Stimulated activated effector memory CD8-positive, alpha-beta T cell treated with anti-CD3 and anti-CD28 coated beads, Interleukin-12 subunit alpha, Interleukin-12 subunit beta, amount 100 ng/mL, for 72 hours (primary cell): Measurements from ENCODE around the gene FLT3.
"Not testable (repeated sequence)": the region's sequence is repeated elsewhere in the genome, so short reads cannot be mapped to it uniquely, and the experiment has no call there.

ENCODE experiments used
- ATAC-seq: fragments of 150-1000 bp; cut with Tn5 transposase; 2 replicates; pipeline ENCODE4 v1.10.0; 2021
- DNase-seq, 2 donors: peaks; one replicate each; pipeline ENCODE4 v3.0.0; 2021 to 2022; ENCODE audit warnings: low spot score in 2 of 2
- H3K27ac Mint-ChIP-seq: one replicate; pipeline ENCODE4 v1.8.0; 2022; ENCODE audit warnings: mild to moderate bottlenecking, mixed read lengths
- H3K36me3 Mint-ChIP-seq: one replicate; pipeline ENCODE4 v1.8.0; 2022; ENCODE audit warnings: mild to moderate bottlenecking, mixed read lengths
- H3K4me1 Mint-ChIP-seq: one replicate; pipeline ENCODE4 v1.8.0; 2022; ENCODE audit warnings: mixed read lengths
- H3K4me3 Mint-ChIP-seq: one replicate; pipeline ENCODE4 v1.8.0; 2022; ENCODE audit warnings: mild to moderate bottlenecking, mixed read lengths
- H3K9me3 Mint-ChIP-seq: one replicate; pipeline ENCODE4 v1.8.0; 2022; ENCODE audit warnings: mixed read lengths

The FLT3 gene

DNA sequence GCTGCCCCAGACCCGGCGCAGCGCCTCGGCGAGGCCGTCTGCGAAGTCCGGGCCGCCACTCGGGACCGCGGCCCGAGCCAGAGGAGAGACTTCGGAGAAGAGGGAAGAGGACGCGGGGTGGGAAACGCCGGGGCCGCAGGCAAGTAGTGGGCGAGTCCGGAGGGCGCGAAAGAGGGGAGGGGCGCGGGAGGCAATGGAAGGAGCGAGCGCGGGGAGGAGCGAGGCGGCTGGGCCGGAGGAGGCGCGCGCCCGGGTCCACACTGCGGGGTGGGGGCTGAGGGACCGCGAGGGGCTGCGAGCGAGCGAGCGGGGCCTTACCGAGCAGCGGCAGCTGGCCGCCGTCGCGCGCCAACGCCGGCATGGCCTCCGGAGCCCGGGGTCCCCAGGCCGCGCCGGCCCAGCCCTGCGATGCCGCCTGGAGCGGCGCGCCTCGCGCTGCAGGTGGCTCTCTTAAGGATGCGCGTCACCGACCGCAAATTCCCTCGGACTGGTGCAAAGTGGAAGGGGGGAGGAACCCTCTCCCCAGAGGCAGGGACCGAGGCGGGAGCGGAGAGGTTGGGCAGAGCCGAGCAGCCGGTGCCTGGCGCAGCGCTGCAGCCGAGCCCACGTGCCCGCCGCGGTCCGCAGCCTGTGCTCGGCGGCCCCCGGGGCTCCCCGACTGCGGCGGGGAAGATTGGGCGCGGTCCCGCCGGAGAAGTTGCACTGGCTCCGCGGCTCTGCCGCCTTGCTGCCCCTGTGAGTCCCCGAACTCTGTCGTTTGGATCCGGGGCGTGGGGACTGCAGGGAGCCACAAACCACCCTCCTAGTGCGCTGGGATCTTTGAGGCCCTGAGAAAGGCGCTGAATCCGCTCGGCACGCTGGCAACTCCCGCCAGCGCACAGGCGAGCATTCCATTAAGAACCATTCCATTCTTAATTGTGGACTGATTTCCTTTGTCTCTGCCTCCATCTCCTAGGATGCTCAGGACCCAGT is at the start of gene FLT3:
Gene FLT3, minus strand, starts transcription at position 427 of the 972 bp plus-strand sequence. Its CDS starts 66 bp downstream, at position 361.
- Mint-ChIP-seq H3K27ac (no peak within 1 kb of the TSS), H3K4me1 (no peaks in the 10 kb centered on the region), H3K36me3 (no peaks in the 10 kb centered on the region), H3K9me3 (no peaks in the 10 kb centered on the region), H3K4me3 (peak within 1 kb of the TSS; percentile 58)
- DNase-seq (peak; percentile 3 to 55), ATAC-seq (peak; percentile 71)

DNA sequence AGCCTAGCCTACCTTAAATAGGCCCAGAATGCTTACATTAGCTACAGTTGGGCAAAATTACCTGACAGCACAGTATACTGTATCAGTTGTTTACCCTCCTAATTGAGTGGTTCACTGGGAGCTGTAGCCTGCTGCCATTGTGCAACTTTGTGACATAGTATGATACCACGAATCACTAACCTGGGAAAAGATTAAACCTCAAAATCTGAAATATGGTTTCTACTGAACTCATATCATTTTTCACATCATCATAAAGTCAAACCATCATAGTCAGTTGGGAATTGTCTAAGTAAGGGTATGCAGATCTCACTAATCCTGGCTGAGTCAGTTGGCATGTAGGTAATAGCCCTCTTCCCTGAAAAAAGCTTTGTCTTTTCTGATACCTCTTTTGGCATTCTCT is 47.1 kb upstream of the FLT3 start:
- ATAC-seq (peak; percentile 67), DNase-seq (no peak)
- Mint-ChIP-seq H3K27ac (no peak overlapping the region), H3K4me3 (no peak overlapping the region), H3K9me3 (no peaks in the 10 kb centered on the region), H3K4me1 (peaks cover 43% of the 10 kb centered on the region), H3K36me3 (peaks cover 29% of the 10 kb centered on the region)

GRCh38 chr13:28145049-28145448 is 44.7 kb upstream of the FLT3 start:
- no peaks in the 10 kb centered on the region for H3K9me3 Mint-ChIP-seq
- DNase-seq (no peak), ATAC-seq (no peak)
- H3K4me1 Mint-ChIP-seq: peaks cover 50% of the 10 kb centered on the region
- no peak overlapping the region for H3K4me3 Mint-ChIP-seq
- no peak overlapping the region for H3K27ac Mint-ChIP-seq
- H3K36me3 Mint-ChIP-seq: peaks cover 29% of the 10 kb centered on the region

DNA sequence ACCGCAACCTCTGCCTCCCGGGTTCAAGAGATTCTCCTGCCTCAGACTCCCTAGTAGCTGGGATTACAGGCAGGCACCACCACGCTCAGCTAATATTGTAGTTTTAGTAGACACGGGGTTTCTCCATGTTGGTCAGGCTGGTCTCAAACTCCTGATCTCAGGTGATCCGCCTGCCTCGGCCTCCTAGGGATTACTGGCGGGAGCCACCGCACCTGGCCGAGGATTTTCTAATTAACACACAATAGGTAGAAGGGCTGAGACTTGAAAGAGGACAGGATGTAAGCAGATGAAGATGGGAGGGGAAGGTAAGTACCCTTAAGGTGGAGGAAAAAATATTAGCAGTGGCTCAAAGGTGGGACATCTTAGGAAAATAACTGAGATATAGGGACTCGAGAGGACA is 41.2 kb upstream of the FLT3 start:
- Mint-ChIP-seq H3K4me1 (peaks cover 46% of the 10 kb centered on the region), H3K4me3 (peak overlapping the region; percentile 12), H3K27ac (peak overlapping the region; percentile 21), H3K36me3 (peaks cover 44% of the 10 kb centered on the region)
- ATAC-seq, H3K9me3 Mint-ChIP-seq, DNase-seq: not testable (repeated sequence)

- no peak for ATAC-seq
- H3K27ac Mint-ChIP-seq: peak overlapping the region; percentile 97
- H3K36me3 Mint-ChIP-seq: peaks cover 37% of the 10 kb centered on the region
- peak overlapping the region; percentile 81 for H3K4me3 Mint-ChIP-seq
- peaks cover 52% of the 10 kb centered on the region for H3K4me1 Mint-ChIP-seq
- no peak for DNase-seq
- H3K9me3 Mint-ChIP-seq: no peaks in the 10 kb centered on the region
Measured at GRCh38 chr13:28140433-28141125, 40.2 kb upstream of the FLT3 start.

DNA sequence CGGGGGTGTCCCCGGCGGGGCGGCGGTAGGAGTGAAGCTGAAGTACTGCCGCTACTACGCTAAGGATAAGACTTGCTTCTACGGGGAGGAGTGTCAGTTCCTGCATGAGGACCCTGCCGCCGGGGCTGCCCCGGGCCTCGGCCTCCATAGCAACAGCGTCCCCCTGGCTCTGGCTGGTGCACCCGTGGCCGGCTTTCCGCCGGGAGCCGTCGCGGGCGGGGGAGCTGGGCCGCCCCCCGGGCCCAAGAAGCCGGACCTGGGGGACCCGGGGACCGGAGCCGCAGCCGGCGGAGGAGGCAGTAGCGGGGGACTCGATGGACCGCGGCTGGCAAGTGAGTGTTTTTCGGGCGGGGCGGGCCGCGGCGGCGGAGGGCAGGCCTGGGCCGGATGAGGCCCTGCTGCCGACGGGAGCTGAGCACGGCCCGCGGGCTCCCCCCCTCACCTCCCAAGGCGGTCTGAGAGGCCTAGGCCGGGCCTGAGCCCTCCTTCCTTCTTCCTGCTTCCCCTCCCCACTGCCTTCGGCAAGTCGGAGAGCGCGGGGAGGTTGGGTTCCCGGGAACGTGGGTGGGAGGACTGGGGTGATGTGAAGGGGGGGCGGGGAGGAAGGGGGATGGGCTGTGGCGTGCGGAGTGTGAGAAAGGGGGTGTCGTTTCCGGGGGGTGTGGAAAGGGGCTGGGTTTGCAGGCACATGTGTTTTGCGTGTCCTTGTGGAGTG is 38.5 kb upstream of the FLT3 start:
- H3K27ac Mint-ChIP-seq: peak overlapping the region; percentile 97
- H3K9me3 Mint-ChIP-seq: no peaks in the 10 kb centered on the region
- H3K36me3 Mint-ChIP-seq: peaks cover 22% of the 10 kb centered on the region
- peak overlapping the region; percentile 81 for H3K4me3 Mint-ChIP-seq
- DNase-seq (peak; percentile 67 to 89), ATAC-seq (peak; percentile 83)
- peaks cover 52% of the 10 kb centered on the region for H3K4me1 Mint-ChIP-seq

DNA sequence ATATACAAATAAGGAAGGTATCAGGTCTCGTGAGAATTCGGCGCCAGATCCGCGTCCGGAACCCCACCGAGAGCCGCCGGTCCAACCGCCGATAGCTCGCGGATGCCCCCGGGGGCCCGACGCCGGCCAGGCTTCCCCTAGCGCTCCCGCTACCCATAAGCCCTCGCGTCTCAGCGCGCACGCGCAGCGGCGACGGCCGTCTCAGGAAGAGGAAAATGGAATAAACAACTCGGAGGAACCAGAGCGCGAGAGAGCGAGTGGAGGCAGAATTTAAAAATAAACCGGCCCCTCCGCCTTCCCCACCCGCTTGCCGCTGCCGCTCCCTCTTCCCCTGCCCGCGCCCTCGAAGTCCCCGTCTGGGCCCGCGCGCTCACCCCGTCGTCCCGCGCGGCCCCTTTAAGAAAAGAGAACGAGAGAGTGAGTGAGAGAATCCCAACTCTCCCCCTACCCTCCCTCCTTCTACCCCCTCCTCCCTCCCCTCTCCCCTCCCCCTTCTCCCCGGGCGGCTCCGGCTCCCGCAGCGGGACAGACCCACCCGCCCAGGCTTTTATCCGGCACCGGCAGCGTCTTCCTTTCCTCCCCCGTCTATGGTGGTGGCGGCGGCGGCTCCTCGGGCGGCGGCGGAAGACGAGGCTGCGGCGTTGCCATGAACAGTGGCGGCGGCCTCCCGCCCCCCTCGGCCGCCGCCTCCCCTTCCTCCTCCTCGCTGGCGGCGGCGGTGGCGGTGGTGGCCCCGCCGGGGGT is 37.8 kb upstream of the FLT3 start, which contains the start of gene PAN3:
Gene PAN3, plus strand, starts transcription at position 534 of the 744 bp plus-strand sequence. Its CDS starts 113 bp downstream, at position 647.
- DNase-seq (peak; percentile 84 to 93), ATAC-seq (peak; percentile 78)
- H3K36me3 Mint-ChIP-seq: peaks cover 22% of the 10 kb centered on the region
- no peaks in the 10 kb centered on the region for H3K9me3 Mint-ChIP-seq
- H3K27ac Mint-ChIP-seq: peak within 1 kb of the TSS; percentile 97
- peaks cover 52% of the 10 kb centered on the region for H3K4me1 Mint-ChIP-seq
- H3K4me3 Mint-ChIP-seq: peak within 1 kb of the TSS; percentile 81

DNA sequence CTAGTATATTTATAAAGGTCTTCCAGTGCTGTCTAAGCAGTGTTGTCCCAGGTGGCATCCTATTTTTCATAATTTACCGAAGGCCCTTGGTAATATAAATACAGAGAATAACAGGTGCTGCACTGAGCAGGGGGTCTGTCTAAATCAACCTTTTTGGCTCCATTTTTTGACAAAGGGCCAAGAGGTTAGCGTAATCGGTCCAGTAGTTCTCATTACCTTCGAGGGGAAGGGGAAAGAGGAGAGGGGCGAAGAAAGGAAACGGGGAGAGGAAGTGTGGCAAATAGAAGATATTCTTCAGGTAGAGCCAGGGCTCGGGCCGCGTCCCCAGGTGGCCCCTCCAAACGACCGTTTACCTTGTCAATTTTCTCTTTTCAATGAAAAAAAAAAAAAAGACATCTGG is 37.2 kb upstream of the FLT3 start:
- peaks cover 22% of the 10 kb centered on the region for H3K36me3 Mint-ChIP-seq
- DNase-seq: no peak
- ATAC-seq: no peak
- H3K4me3 Mint-ChIP-seq: peak overlapping the region; percentile 81
- H3K4me1 Mint-ChIP-seq: peaks cover 46% of the 10 kb centered on the region
- peak overlapping the region; percentile 97 for H3K27ac Mint-ChIP-seq
- no peaks in the 10 kb centered on the region for H3K9me3 Mint-ChIP-seq

DNA sequence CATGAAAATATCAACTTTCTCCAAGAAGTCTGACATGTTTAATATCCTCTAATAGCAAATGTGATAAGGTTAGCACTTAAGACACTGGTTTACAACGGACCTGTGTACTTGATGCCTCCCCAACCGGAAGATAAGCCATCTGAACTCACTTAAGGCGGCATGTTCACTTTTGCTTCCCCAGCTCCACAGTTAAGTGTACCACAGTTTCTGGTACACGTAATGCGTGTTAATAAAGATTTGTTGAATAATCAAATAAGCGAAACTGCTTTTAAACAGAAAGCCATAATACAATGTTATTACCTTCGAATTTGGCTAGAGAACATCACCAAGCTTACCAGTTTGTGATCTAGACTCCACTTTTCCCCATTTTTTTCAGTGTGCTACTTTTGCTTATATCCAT is 36.5 kb upstream of the FLT3 start:
- ATAC-seq (no peak), DNase-seq (no peak)
- Mint-ChIP-seq H3K36me3 (peaks cover 22% of the 10 kb centered on the region), H3K4me1 (peaks cover 39% of the 10 kb centered on the region), H3K9me3 (no peaks in the 10 kb centered on the region), H3K27ac (peak overlapping the region; percentile 97), H3K4me3 (peak overlapping the region; percentile 81)

DNA sequence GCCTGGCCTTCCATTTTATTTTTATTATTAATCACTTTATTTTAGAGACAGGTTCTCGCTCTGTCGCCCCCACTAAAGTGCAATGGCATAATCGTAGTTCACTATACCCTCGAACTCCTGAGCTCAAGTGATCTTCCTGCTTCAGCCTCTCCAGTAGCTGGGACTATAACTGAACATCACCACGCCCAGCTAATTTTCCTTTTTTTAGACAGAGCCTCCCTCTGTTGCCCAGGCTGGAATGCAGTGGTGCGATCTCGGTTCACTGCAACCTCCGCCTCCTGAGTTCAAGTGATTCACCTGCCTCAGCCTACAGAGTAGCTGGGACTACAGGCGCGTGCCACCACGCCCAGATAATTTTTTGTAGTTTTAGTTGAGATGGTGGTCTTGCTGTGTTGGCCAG is 31.3 kb upstream of the FLT3 start:
- no peak for DNase-seq
- no peak overlapping the region for H3K4me3 Mint-ChIP-seq
- no peak for ATAC-seq
- H3K36me3 Mint-ChIP-seq: no peaks in the 10 kb centered on the region
- H3K4me1 Mint-ChIP-seq: peaks cover 6% of the 10 kb centered on the region
- no peak overlapping the region for H3K27ac Mint-ChIP-seq
- H3K9me3 Mint-ChIP-seq: no peaks in the 10 kb centered on the region

GRCh38 chr13:28129911-28130693 is 29.7 kb upstream of the FLT3 start:
- Mint-ChIP-seq H3K27ac (no peak overlapping the region), H3K4me1 (no peaks in the 10 kb centered on the region), H3K9me3 (no peaks in the 10 kb centered on the region), H3K36me3 (no peaks in the 10 kb centered on the region), H3K4me3 (no peak overlapping the region)
- ATAC-seq: no peak
- no peak for DNase-seq

GRCh38 chr13:28128926-28129325 is 28.6 kb upstream of the FLT3 start:
- ATAC-seq (no peak), DNase-seq (no peak)
- H3K4me1 Mint-ChIP-seq: no peaks in the 10 kb centered on the region
- no peaks in the 10 kb centered on the region for H3K9me3 Mint-ChIP-seq
- H3K27ac Mint-ChIP-seq: no peak overlapping the region
- no peak overlapping the region for H3K4me3 Mint-ChIP-seq
- H3K36me3 Mint-ChIP-seq: no peaks in the 10 kb centered on the region

DNA sequence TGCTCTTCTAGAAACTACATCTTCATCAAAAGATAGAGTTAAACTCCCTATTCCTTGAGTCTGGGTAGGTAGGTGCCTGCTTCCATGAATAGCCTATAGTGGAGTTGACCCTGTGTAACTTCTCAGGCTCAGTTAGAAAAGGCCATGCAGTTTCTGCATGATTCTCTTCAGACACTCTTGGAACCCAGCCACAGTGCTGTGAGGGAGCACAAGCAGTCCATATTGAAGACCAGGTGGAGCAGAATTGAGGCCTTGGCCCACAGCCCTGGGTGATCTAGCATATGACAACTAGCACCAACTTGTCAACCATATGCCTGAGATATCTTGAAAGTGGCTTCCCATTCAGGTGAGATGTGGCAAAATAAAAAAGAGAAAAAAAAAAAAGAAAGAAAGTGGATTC is 27.7 kb upstream of the FLT3 start:
- Mint-ChIP-seq H3K4me3 (no peak overlapping the region), H3K4me1 (no peaks in the 10 kb centered on the region), H3K36me3 (no peaks in the 10 kb centered on the region), H3K27ac (no peak overlapping the region), H3K9me3 (no peaks in the 10 kb centered on the region)
- DNase-seq: no peak
- peak; percentile 31 for ATAC-seq

GRCh38 chr13:28121224-28121623 is 20.8 kb upstream of the FLT3 start:
- H3K9me3 Mint-ChIP-seq: no peaks in the 10 kb centered on the region
- no peaks in the 10 kb centered on the region for H3K4me1 Mint-ChIP-seq
- no peaks in the 10 kb centered on the region for H3K36me3 Mint-ChIP-seq
- no peak overlapping the region for H3K27ac Mint-ChIP-seq
- DNase-seq: no peak
- H3K4me3 Mint-ChIP-seq: no peak overlapping the region
- no peak for ATAC-seq
